ENCODE data around the gene PLA2G4E. TPM values are rescaled to one million over a fixed set of nuclear protein-coding genes. Genes with fewer than 3 reads are reported as not detected.
A peak's percentile ranks its signal among the peaks of the same experiment; 100 is the strongest.

Gene PLA2G4E, protein sequence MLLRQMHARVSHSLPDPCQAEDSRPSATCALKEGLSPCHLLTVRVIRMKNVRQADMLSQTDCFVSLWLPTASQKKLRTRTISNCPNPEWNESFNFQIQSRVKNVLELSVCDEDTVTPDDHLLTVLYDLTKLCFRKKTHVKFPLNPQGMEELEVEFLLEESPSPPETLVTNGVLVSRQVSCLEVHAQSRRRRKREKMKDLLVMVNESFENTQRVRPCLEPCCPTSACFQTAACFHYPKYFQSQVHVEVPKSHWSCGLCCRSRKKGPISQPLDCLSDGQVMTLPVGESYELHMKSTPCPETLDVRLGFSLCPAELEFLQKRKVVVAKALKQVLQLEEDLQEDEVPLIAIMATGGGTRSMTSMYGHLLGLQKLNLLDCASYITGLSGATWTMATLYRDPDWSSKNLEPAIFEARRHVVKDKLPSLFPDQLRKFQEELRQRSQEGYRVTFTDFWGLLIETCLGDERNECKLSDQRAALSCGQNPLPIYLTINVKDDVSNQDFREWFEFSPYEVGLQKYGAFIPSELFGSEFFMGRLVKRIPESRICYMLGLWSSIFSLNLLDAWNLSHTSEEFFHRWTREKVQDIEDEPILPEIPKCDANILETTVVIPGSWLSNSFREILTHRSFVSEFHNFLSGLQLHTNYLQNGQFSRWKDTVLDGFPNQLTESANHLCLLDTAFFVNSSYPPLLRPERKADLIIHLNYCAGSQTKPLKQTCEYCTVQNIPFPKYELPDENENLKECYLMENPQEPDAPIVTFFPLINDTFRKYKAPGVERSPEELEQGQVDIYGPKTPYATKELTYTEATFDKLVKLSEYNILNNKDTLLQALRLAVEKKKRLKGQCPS
- total RNA-seq (under 1 TPM; 0.06 to 0.26 (median 0.13) TPM), polyA plus RNA-seq (0.07 TPM)
- long read RNA-seq, donor 1: 0 reads
- long read RNA-seq, donor 2: 0 reads
- long read RNA-seq, donor 3: 0 reads
- long read RNA-seq, donor 4: 0 reads

DNA sequence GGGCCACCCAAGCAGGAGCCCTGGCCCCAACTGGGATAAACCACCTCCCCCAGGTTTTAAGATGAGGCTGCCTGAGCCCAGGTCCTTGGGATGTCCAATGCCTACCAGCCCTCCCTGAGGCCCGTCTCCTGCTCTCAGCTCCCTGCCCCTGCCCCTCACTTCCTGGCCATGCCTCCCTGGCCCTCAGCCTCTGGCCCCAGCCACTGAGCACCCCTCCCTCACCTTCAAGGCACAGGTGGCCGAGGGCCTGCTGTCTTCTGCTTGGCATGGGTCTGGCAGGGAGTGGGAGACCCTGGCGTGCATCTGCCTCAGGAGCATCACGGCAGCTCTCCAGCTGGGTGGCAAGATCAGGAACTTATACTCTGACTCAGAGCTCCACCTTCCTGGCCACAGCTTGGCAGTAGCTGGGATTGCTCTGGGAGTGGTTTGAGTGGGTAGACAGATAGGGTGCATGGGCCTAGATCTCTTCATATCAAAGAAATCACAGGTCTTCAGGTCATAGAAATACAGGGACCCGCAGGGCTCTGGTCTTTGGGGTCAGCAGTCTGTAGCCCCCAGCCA, at the start of gene PLA2G4E:
Gene PLA2G4E (minus strand): TSS at position 330 of the 561 bp plus-strand sequence. CDS start 12 bp downstream, at position 318.
- 93% methylated on average over 5 of the region's 5 CpGs for WGBS
- H3K27me3 ChIP-seq (ENCODE audit: control insufficient read depth, insufficient read depth): no peaks in the 10 kb centered on the region
- peaks cover 10% of the 10 kb centered on the region for H3K4me1 ChIP-seq (ENCODE audit: control insufficient read depth, insufficient read depth, low read length)
- H3K4me3 ChIP-seq (ENCODE audit: low read length): no peak within 1 kb of the TSS
- no peak within 1 kb of the TSS for H3K27ac ChIP-seq (ENCODE audit: low read length)
- no peak for ATAC-seq
- DNase-seq: no peak
- H3K9me3 ChIP-seq (ENCODE audit: control insufficient read depth, low read length): no peaks in the 10 kb centered on the region
- intact Hi-C loops (cut with DNase I): no loop called here

DNA sequence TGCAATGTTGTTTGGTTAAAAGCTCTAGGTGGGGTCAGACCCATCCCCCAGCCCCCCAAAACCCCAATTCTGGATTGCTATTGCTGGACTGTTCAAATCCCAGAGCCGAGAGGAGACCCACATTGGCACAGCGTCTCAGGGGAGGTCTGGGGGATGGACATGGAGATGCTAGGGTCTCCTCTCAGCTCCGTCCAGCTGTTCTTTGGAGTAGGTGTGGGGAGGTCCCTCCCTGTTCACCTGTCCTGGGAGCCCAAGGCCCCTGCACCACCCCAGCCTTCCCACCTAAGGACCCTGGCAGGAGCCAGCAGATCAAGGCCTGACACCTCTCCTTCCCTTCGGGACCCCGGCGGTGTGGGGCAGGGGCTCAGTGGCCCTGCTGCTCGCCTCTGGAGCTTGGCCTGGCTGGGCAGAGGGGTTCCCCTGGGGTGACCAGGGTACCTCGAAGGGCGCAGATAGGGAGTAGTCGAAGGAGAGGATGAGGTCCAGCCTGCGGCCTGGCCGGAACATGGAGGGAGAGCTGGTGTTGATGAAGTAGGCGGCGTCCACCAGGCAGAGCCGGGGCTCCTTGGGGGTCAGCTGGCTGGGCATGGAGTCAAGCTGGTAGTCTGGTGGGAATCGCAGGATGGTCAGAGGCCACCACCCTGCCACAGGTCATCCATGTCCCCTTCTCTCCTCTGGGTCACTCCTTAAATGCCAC, 49.6 kb upstream of the PLA2G4E start:
- WGBS: 95% methylated on average over 16 of the region's 16 CpGs
- H3K27me3 ChIP-seq (ENCODE audit: control insufficient read depth, insufficient read depth): no peaks in the 10 kb centered on the region

DNA sequence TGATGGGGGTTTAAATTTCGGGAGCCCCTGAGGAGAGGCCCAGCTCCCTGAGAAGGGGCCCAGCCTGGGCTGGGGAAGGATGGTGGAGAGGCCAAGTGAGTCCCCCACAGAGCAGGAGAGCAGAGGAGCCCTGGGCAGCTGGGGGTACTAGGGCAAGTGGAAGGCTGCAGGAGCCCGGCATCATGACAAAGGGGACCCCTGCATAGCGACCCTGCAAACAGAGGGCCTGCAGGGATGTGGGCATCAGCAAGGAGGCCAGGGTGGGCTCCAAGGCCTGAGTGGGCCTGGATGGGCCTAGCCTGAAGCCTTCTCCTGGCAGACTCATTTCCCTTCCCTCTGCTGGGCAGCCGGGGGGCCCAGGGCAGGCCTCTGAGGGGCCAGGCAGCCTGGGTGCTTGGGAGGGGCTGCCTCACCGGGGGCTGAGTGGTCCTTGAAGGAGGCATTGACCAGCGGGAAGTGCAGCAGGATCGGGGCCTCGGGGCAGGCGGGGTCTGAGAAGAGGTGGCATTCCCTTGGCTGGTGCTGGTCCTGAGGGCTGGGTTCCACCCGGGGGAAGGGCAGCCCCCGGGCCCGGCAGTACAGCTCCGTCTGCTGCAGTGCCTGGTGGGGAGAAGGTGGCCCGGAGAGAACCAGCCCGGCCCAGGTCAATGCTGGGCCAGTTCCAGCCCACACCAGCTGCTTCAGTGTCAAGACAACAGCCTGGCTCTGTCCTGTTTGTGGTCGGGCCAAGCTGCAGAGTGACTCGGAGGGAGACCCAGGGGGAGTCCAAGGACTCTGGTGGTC, 48.8 kb upstream of the PLA2G4E start:
- Histone ChIP-seq H3K27me3 (ENCODE audit: control insufficient read depth, insufficient read depth) (no peaks in the 10 kb centered on the region), H3K27ac (ENCODE audit: low read length) (no peak overlapping the region), H3K4me1 (ENCODE audit: control insufficient read depth, insufficient read depth, low read length) (no peaks in the 10 kb centered on the region), H3K4me3 (ENCODE audit: low read length) (no peak overlapping the region), H3K9me3 (ENCODE audit: control insufficient read depth, low read length) (no peaks in the 10 kb centered on the region)
- WGBS: 79% methylated on average over 17 of the region's 17 CpGs
- intact Hi-C loops (cut with DNase I): loop anchor here in 3 of 4 donors (5.0 kb wide), 1 partner anchor 63 kb away; no protein-coding TSS in a partner anchor
- ATAC-seq: no peak
- DNase-seq: peak in 1 of 3 donors; percentile 42

More for the DNA sequence above, 49.6 kb upstream of the PLA2G4E start:
- H3K9me3 ChIP-seq (ENCODE audit: control insufficient read depth, low read length): no peaks in the 10 kb centered on the region
- no peaks in the 10 kb centered on the region for H3K4me1 ChIP-seq (ENCODE audit: control insufficient read depth, insufficient read depth, low read length)
- intact Hi-C loops (cut with DNase I): no loop called here
- H3K4me3 ChIP-seq (ENCODE audit: low read length): no peak overlapping the region
- ATAC-seq (no peak), DNase-seq (peak in 1 of 3 donors; percentile 27)
- H3K27ac ChIP-seq (ENCODE audit: low read length): no peak overlapping the region

DNA sequence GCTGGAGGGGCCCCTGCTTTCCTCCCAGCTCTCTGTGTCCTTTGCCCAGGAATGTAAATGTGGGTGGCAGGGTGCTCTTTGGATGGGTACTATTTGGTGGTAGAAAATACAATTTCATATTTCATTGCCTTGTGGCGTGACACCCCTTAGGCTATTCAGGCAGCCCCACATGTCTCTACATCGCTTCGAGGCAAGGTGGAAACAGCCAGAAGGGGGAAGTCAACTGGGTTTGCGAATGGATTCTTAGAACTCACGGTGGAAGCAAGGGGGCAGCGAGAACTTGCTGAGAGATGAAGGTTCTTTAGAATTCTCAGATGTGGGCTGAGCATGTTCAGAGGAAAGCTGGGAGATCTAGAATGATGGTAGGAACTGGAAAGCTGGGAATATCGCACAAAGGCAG, 48.2 kb upstream of the PLA2G4E start:
- 87% methylated on average over 7 of the region's 7 CpGs for WGBS
- Histone ChIP-seq H3K4me1 (ENCODE audit: control insufficient read depth, insufficient read depth, low read length) (no peaks in the 10 kb centered on the region), H3K9me3 (ENCODE audit: control insufficient read depth, low read length) (no peaks in the 10 kb centered on the region), H3K4me3 (ENCODE audit: low read length) (no peak overlapping the region), H3K27ac (ENCODE audit: low read length) (no peak overlapping the region), H3K27me3 (ENCODE audit: control insufficient read depth, insufficient read depth) (no peaks in the 10 kb centered on the region)
- ATAC-seq: no peak
- intact Hi-C loops (cut with DNase I): loop anchor here in 3 of 4 donors (5.0 kb wide), 1 partner anchor 63 kb away; no protein-coding TSS in a partner anchor
- DNase-seq: no peak

DNA sequence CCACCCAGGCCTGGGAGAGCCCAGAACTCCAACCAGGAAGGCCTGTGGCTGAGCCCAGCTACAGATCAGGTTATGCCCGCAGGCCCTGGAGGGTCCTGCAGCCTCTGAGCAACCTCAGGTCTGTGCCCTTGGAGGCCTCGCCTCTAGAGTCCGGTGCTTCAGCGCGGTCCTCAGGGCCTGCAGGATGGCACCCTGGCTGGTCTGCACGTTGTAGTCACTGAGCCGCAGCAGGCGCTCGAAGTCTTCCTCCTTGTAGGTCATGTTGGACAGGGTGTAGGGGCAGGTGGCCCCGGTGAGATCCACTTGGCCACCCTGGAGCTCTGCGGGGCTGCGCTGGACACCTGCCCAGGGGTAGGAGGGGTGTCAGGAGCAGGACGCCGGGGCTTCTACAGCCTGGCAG, 47.8 kb upstream of the PLA2G4E start:
- no peaks in the 10 kb centered on the region for H3K4me1 ChIP-seq (ENCODE audit: control insufficient read depth, insufficient read depth, low read length)
- no peaks in the 10 kb centered on the region for H3K27me3 ChIP-seq (ENCODE audit: control insufficient read depth, insufficient read depth)
- H3K27ac ChIP-seq (ENCODE audit: low read length): no peak overlapping the region
- 92% methylated on average over 14 of the region's 14 CpGs for whole genome bisulfite sequencing
- peak in 1 of 3 donors; percentile 39 for DNase-seq
- no peak for ATAC-seq
- no peaks in the 10 kb centered on the region for H3K9me3 ChIP-seq (ENCODE audit: control insufficient read depth, low read length)
- no peak overlapping the region for H3K4me3 ChIP-seq (ENCODE audit: low read length)
- intact Hi-C loops (cut with DNase I): loop anchor here in 3 of 4 donors (5.0 kb wide), 1 partner anchor 64 kb away; no protein-coding TSS in a partner anchor

GRCh38 chr15:42066764-42067415, 46.0 kb upstream of the PLA2G4E start:
- DNase-seq: peak in 1 of 3 donors; percentile 56
- Histone ChIP-seq H3K9me3 (ENCODE audit: control insufficient read depth, low read length) (no peaks in the 10 kb centered on the region), H3K4me3 (ENCODE audit: low read length) (no peak overlapping the region), H3K4me1 (ENCODE audit: control insufficient read depth, insufficient read depth, low read length) (no peaks in the 10 kb centered on the region), H3K27ac (ENCODE audit: low read length) (no peak overlapping the region), H3K27me3 (ENCODE audit: control insufficient read depth, insufficient read depth) (no peaks in the 10 kb centered on the region)
- intact Hi-C loops (cut with DNase I): loop anchor here in 3 of 4 donors (5.0 kb wide), 1 partner anchor 65 kb away; no protein-coding TSS in a partner anchor
- WGBS: 45% methylated on average over 10 of the region's 10 CpGs
- ATAC-seq: no peak

DNA sequence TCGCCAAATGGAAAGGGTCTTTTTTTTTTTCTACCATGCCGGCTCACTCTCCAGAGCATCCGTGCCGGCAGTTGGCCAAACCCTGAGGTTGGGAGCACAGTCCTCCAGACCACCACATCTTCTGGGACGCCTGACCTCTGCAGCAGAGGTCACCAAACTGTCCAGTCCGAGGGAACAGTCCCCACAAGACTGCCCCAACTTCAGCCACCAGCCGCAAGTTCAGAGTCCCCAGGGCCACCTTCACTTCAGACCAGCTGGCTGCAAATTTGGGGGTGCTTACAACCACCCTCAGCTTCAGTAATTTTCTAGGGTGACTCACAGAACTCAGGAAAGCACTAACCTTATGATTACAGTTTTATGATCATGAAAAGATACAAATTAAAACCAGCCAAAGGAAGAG, 44.6 kb upstream of the PLA2G4E start:
- H3K27me3 ChIP-seq (ENCODE audit: control insufficient read depth, insufficient read depth): no peaks in the 10 kb centered on the region
- 43% methylated on average over 7 of the region's 7 CpGs for WGBS
- DNase-seq (no peak), ATAC-seq (no peak)
- intact Hi-C loops (cut with DNase I): loop anchor here in 3 of 4 donors (5.0 kb wide), 1 partner anchor 67 kb away; no protein-coding TSS in a partner anchor
- no peaks in the 10 kb centered on the region for H3K9me3 ChIP-seq (ENCODE audit: control insufficient read depth, low read length)
- no peak overlapping the region for H3K4me3 ChIP-seq (ENCODE audit: low read length)
- H3K27ac ChIP-seq (ENCODE audit: low read length): no peak overlapping the region
- no peaks in the 10 kb centered on the region for H3K4me1 ChIP-seq (ENCODE audit: control insufficient read depth, insufficient read depth, low read length)

- Histone ChIP-seq H3K4me1 (ENCODE audit: control insufficient read depth, insufficient read depth, low read length) (no peaks in the 10 kb centered on the region), H3K27me3 (ENCODE audit: control insufficient read depth, insufficient read depth) (no peaks in the 10 kb centered on the region), H3K9me3 (ENCODE audit: control insufficient read depth, low read length) (no peaks in the 10 kb centered on the region), H3K27ac (ENCODE audit: low read length) (no peak overlapping the region), H3K4me3 (ENCODE audit: low read length) (no peak overlapping the region)
- intact Hi-C loops (cut with DNase I): loop anchor here in 3 of 4 donors (5.0 kb wide), 1 partner anchor 67 kb away; no protein-coding TSS in a partner anchor
- WGBS: 31% methylated on average over 7 of the region's 7 CpGs
- ATAC-seq: peak in 1 of 2 donors; percentile 30
- peak in 1 of 3 donors; percentile 47 for DNase-seq
Observed at GRCh38 chr15:42065033-42065432, 44.2 kb upstream of the PLA2G4E start.

DNA sequence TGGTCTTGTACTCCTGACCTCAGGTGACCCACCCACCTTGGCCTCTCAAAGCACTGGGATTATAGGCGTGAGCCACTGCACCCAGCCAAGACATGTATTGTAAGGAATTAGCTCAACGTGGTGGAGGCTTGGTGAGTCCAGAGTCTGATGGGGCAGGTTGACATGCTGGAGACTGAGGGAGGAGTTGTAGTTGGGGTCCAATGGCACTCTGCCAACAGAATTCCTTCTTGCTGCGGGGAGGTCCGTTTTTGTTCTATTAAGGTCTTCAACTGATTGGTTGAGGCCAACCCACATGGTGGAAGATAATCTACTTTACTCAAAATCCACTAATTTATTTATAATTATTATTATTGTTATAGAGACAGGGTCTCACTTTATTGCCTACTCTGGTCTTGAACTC, 43.4 kb upstream of the PLA2G4E start:
- Histone ChIP-seq H3K4me3 (ENCODE audit: low read length) (no peak overlapping the region), H3K9me3 (ENCODE audit: control insufficient read depth, low read length) (no peaks in the 10 kb centered on the region), H3K27ac (ENCODE audit: low read length) (no peak overlapping the region), H3K27me3 (ENCODE audit: control insufficient read depth, insufficient read depth) (no peaks in the 10 kb centered on the region), H3K4me1 (ENCODE audit: control insufficient read depth, insufficient read depth, low read length) (no peaks in the 10 kb centered on the region)
- ATAC-seq (no peak), DNase-seq (no peak)
- WGBS: 82% methylated on average over 4 of the region's 4 CpGs
- intact Hi-C loops (cut with DNase I): no loop called here
